K562 (cell line): ENCODE measurements around the gene ATG10. TPM values are rescaled to one million over a fixed set of nuclear protein-coding genes. Genes with fewer than 3 reads are reported as not detected.
A peak's percentile ranks its signal among the peaks of the same experiment; 100 is the strongest.

Experiments
- DMBX1 ChIP-seq: fragments of 250-450 bp; sonication (Bioruptor Pico); IDR thresholded peaks from 2 replicates; pipeline ENCODE4 v1.8.0; 2022; ENCODE audit warnings: inconsistent platforms, mild to moderate bottlenecking, moderate library complexity, borderline replicate concordance
- E2F1 ChIP-seq: sonication (generic); formaldehyde crosslinking; IDR thresholded peaks from 2 replicates; pipeline ENCODE4 v1.8.1; 2023; ENCODE audit warnings: mild to moderate bottlenecking, missing genetic modification reagents, moderate library complexity
- FOXA3 ChIP-seq, 2 experiments: fragments of 450-650 bp in 1 of 2; sonication (generic) in 1 of 2; formaldehyde crosslinking; IDR thresholded peaks in 1 of 2; conservative IDR thresholded peaks in 1 of 2; 2 replicates each; pipeline versions ENCODE4 v1.4.0 to v1.8.0; 2020 to 2022; ENCODE audit warnings: mild to moderate bottlenecking in 2 of 2, missing genetic modification reagents in 1 of 2
- HOXB6 ChIP-seq: fragments of 250-450 bp; sonication (Bioruptor Pico); IDR thresholded peaks from 2 replicates; pipeline ENCODE4 v1.5.1; 2022; ENCODE audit warnings: mild to moderate bottlenecking, borderline replicate concordance
- NR4A1 ChIP-seq, 2 experiments: fragments of 250-450 bp in 1 of 2; fragments of 450-650 bp in 1 of 2; sonication (Bioruptor Pico) in 1 of 2; IDR thresholded peaks; 2 replicates each; pipeline versions ENCODE4 v1.4.0 to v1.6.1; 2016 to 2020; ENCODE audit warnings: mild to moderate bottlenecking in 2 of 2, missing compliant biosample characterization in 1 of 2, missing genetic modification characterization in 1 of 2, moderate library complexity in 1 of 2
- PRPF4 ChIP-seq: fragments of 200-400 bp; formaldehyde crosslinking; IDR thresholded peaks from one replicate; pipeline ENCODE4 v1.6.1; 2017; ENCODE audit warnings: low read length, low read depth, mild to moderate bottlenecking; ENCODE audit not compliant: insufficient read depth, poor library complexity, severe bottlenecking
- SMARCC2 ChIP-seq: fragments of 450-650 bp; IDR thresholded peaks from 2 replicates; pipeline ENCODE4 v1.6.1; 2017; ENCODE audit warnings: antibody characterized with exemption, moderate library complexity, mild to moderate bottlenecking, low read depth
- TAF1 ChIP-seq: IDR thresholded peaks from 2 replicates; pipeline ENCODE4 v1.6.1; 2011; ENCODE audit warnings: mild to moderate bottlenecking, low read length, moderate library complexity; ENCODE audit not compliant: insufficient read depth, control insufficient read depth, severe bottlenecking; ENCODE audit errors: extremely low read depth
- TBL1XR1 ChIP-seq, 2 experiments: IDR thresholded peaks; 2 replicates each; pipeline ENCODE4 v1.6.1; 2012; ENCODE audit warnings: improper control_type of control experiment in 2 of 2, low read length in 2 of 2, mild to moderate bottlenecking in 1 of 2
- ZC3H4 ChIP-seq: sonication (generic); formaldehyde crosslinking; IDR thresholded peaks from 2 replicates; pipeline ENCODE4 v1.9.0; 2021; ENCODE audit warnings: missing genetic modification reagents, borderline replicate concordance
- ZNF23 ChIP-seq: fragments of 250-450 bp; sonication (Bioruptor Pico); IDR thresholded peaks from 2 replicates; pipeline ENCODE4 v1.4.0; 2020; ENCODE audit warnings: mild to moderate bottlenecking
- ZNF24 ChIP-seq: fragments of 450-650 bp; IDR thresholded peaks from 2 replicates; pipeline ENCODE4 v1.6.1; 2016
- ZNF444 ChIP-seq: fragments of 250-450 bp; sonication (Bioruptor Pico); IDR thresholded peaks from 2 replicates; pipeline ENCODE4 v1.4.0; 2020; ENCODE audit warnings: mild to moderate bottlenecking, moderate library complexity
- ZNF561 ChIP-seq: fragments of 450-650 bp; formaldehyde crosslinking; conservative IDR thresholded peaks from 2 replicates; pipeline ENCODE4 v1.4.0; 2020; ENCODE audit warnings: mild to moderate bottlenecking, moderate library complexity
- ZSCAN32 ChIP-seq: fragments of 450-650 bp; formaldehyde crosslinking; IDR thresholded peaks from 2 replicates; pipeline ENCODE4 v1.4.0; 2020; ENCODE audit warnings: mild to moderate bottlenecking, moderate library complexity
- polyA plus RNA-seq, 8 experiments: library from polyadenylated mRNA; depleted of rRNA in 4 of 8; stranded (reverse) in 5 of 8; unstranded in 3 of 8; fragments of >200 nt; fragmentation: Nextera tagmentation in 2 of 8; fragmentation: Illumina TruSeq in 1 of 8; extraction: Ambion mirVana in 2 of 8; extraction: Trizol in 1 of 8; gene quantifications; 2 replicates each; pipeline versions ENCODE4 v1.2.1 to v1.2.3, GENCODE V29; 2011 to 2014; ENCODE audit warnings: inconsistent platforms in 1 of 8, missing spikeins in 1 of 8
- total RNA-seq, 7 experiments: library from RNA; depleted of rRNA in 6 of 7; stranded (reverse); fragments of >200 nt in 6 of 7; fragmentation: Illumina TruSeq in 2 of 7; extraction: Trizol in 2 of 7; gene quantifications; 2 replicates each; pipeline versions ENCODE4 v1.2.1 to v1.2.3, GENCODE V29; 2011 to 2021; ENCODE audit warnings: low replicate concordance in 1 of 7
- TF ChIP-seq, protein P1 (sequence below), 2 experiments: fragments of 450-650 bp; IDR thresholded peaks; 2 replicates each; pipeline ENCODE4 v1.6.1; 2018; ENCODE audit warnings: mild to moderate bottlenecking in 2 of 2, low read depth in 1 of 2; ENCODE audit not compliant: partially characterized antibody in 2 of 2
- TF ChIP-seq, protein P2 (sequence below): fragments of 250-450 bp; sonication (Bioruptor Pico); IDR thresholded peaks from 2 replicates; pipeline ENCODE4 v1.4.0; 2020; ENCODE audit warnings: mild to moderate bottlenecking, moderate library complexity
- TF ChIP-seq, protein P3 (sequence below), 2 experiments: fragments of 450-650 bp in 1 of 2; sonication (generic) in 1 of 2; formaldehyde crosslinking; conservative IDR thresholded peaks; 2 replicates each; pipeline versions ENCODE4 v1.4.0 to v1.8.1; 2020 to 2022; ENCODE audit warnings: mild to moderate bottlenecking in 1 of 2, missing genetic modification reagents in 1 of 2

Gene ATG10
- total and polyA plus RNA-seq, 9 of the 15 experiments (the other 6 are each of a cell fraction or from before 2014, with no cell fraction given) = 7.0 to 18.8 (median 14.6) TPM

GRCh38 chr5:81971712-81972491 is at the start of gene ATG10 (continued):
- TF ChIP-seq E2F1 (CRISPR knock-in tag) = no peak; the same call in 1 of the 2 replicates
- 0 out of 2 replicates have a peak, but pooled peaks have one; percentile 34 for TF ChIP-seq ZNF444 (CRISPR knock-in tag)
- no peak for TF ChIP-seq HOXB6 (CRISPR knock-in tag)
- TF ChIP-seq, protein P1, sequence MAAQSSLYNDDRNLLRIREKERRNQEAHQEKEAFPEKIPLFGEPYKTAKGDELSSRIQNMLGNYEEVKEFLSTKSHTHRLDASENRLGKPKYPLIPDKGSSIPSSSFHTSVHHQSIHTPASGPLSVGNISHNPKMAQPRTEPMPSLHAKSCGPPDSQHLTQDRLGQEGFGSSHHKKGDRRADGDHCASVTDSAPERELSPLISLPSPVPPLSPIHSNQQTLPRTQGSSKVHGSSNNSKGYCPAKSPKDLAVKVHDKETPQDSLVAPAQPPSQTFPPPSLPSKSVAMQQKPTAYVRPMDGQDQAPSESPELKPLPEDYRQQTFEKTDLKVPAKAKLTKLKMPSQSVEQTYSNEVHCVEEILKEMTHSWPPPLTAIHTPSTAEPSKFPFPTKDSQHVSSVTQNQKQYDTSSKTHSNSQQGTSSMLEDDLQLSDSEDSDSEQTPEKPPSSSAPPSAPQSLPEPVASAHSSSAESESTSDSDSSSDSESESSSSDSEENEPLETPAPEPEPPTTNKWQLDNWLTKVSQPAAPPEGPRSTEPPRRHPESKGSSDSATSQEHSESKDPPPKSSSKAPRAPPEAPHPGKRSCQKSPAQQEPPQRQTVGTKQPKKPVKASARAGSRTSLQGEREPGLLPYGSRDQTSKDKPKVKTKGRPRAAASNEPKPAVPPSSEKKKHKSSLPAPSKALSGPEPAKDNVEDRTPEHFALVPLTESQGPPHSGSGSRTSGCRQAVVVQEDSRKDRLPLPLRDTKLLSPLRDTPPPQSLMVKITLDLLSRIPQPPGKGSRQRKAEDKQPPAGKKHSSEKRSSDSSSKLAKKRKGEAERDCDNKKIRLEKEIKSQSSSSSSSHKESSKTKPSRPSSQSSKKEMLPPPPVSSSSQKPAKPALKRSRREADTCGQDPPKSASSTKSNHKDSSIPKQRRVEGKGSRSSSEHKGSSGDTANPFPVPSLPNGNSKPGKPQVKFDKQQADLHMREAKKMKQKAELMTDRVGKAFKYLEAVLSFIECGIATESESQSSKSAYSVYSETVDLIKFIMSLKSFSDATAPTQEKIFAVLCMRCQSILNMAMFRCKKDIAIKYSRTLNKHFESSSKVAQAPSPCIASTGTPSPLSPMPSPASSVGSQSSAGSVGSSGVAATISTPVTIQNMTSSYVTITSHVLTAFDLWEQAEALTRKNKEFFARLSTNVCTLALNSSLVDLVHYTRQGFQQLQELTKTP (IDR thresholded peaks at IDR 0.05; ENCODE audit: low read depth in 1 of 2, partially characterized antibody in 2 of 2) = no peak
- TF ChIP-seq ZNF23 (CRISPR knock-in tag) = no peak
- TF ChIP-seq, protein P2, sequence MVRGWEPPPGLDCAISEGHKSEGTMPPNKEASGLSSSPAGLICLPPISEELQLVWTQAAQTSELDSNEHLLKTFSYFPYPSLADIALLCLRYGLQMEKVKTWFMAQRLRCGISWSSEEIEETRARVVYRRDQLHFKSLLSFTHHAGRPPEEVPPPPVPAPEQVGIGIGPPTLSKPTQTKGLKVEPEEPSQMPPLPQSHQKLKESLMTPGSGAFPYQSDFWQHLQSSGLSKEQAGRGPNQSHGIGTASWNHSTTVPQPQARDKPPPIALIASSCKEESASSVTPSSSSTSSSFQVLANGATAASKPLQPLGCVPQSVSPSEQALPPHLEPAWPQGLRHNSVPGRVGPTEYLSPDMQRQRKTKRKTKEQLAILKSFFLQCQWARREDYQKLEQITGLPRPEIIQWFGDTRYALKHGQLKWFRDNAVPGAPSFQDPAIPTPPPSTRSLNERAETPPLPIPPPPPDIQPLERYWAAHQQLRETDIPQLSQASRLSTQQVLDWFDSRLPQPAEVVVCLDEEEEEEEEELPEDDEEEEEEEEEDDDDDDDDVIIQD (CRISPR knock-in tag) = peak; percentile 82; the same call in 1 of the 2 replicates
- TF ChIP-seq FOXA3 (CRISPR knock-in tag; conservative IDR thresholded peaks at IDR 0.05 in 1 of 2, IDR thresholded peaks at IDR 0.05 in 1 of 2) = peak in 1 of 2 experiments; percentile 92; a peak in 2 of 4 replicates
- TF ChIP-seq, protein P3, sequence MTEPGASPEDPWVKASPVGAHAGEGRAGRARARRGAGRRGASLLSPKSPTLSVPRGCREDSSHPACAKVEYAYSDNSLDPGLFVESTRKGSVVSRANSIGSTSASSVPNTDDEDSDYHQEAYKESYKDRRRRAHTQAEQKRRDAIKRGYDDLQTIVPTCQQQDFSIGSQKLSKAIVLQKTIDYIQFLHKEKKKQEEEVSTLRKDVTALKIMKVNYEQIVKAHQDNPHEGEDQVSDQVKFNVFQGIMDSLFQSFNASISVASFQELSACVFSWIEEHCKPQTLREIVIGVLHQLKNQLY (CRISPR knock-in tag; conservative IDR thresholded peaks at IDR 0.05) = 0 out of 4 replicates have a peak, but pooled peaks of 1 of the 2 experiments have one; percentile 46
- no peak for TF ChIP-seq ZSCAN32 (CRISPR knock-in tag)
- no peak for TF ChIP-seq TBL1XR1 (IDR thresholded peaks at IDR 0.05; ENCODE audit: low read length in 2 of 2)
- no peak for TF ChIP-seq NR4A1 (CRISPR knock-in tag; IDR thresholded peaks at IDR 0.05)
- no peak for TF ChIP-seq NR4A1 (tag; IDR thresholded peaks at IDR 0.05)
- peak; percentile 13 for TF ChIP-seq PRPF4
- TF ChIP-seq ZNF561 (CRISPR knock-in tag) = no peak
- TF ChIP-seq ZNF24 = no peak; the same call in none of the 2 replicates
- peak; percentile 73 for TF ChIP-seq TAF1
- peak; percentile 90; the same call in 1 of the 2 replicates for TF ChIP-seq ZC3H4 (CRISPR knock-in tag)
- TF ChIP-seq SMARCC2 = no peak
- TF ChIP-seq DMBX1 (CRISPR knock-in tag) = no peak
